ENCODE measurements around the gene HS1BP3.

HS1BP3 gene

DNA sequence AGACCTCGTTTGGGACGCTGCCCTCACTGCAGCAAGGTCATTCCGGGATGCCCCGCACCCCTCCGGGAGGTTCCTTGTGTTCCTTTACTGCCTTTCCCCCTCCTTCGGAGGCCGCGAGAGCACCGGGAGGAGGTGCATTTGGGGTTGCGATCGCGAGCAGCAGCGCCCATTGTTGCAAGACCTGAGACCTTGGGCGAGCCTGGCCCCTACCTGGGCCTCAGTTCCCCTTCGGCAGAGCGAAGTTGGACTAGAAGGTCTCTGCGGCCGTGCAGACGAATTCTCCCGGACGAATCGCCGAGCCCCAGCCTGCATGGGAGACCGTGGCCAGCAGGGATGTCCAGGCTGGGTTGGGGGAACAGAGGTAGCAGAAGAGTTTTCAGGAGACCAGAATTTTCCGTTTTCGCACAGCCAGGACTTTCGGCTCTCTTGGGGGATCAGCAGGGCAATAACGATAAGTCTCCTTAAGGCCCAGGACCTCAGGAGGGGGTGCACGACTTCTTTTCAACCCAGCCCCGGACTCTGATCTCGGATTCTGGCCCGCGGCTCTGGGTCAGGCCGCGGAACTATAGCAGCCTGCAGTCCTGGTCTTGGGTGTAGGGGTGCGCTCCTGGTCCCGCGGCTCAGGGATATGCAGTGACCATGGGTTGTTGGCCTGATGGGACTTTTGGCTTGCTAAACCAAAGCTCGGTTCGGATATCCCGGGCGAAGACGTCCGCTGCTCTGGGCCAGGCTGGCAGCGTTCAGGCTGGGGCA is 18.8 kb upstream of the HS1BP3 start:
- Histone ChIP-seq H3K4me3 (ENCODE audit: severe bottlenecking) (no peak overlapping the region), H3K4me1 (ENCODE audit: insufficient read depth, poor library complexity, severe bottlenecking) (no peaks in the 10 kb centered on the region), H3K36me3 (ENCODE audit: low read depth) (no peaks in the 10 kb centered on the region), H3K9me3 (ENCODE audit: severe bottlenecking) (no peaks in the 10 kb centered on the region), H3K27ac (ENCODE audit: poor library complexity, severe bottlenecking) (no peak overlapping the region), H3K27me3 (ENCODE audit: insufficient read depth, poor library complexity, severe bottlenecking) (peaks cover 83% of the 10 kb centered on the region)
- no peak for DNase-seq (ENCODE audit: low spot score)
- no peak for ATAC-seq (ENCODE audit: low read depth)
- no peak for TF ChIP-seq CTCF (IDR thresholded peaks at IDR 0.05; ENCODE audit: poor library complexity, severe bottlenecking)

DNA sequence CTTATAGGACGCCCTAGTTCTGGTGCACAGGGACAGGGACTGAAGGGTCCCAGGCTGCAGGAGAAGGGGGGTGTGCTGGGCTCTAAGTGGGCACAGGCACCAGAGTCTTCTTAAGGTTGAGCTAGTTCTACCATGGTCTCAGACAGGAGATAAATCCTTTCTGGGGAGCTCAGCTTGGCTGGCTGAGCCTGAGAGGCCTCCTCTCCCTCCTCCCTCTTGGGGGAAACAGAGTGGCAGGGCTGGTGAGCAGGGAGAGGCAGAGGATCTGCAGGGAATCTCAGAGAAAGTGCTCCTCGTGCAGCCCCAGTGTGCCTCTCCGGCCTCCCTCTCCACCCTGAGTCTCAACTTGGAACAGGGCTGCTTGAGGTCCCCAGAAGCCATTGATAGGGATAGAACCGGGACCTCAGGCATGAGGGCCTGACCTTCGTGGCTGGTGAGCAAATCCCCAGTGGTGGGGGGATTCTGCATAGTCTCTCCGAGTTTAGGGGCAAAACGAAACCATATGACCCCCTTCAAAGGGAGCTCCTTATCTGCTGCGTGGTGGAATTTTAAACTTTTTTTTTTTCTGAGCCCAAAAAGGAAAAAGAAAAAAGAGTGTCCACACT is 18.1 kb upstream of the HS1BP3 start:
- H3K4me3 ChIP-seq (ENCODE audit: severe bottlenecking), result no peak overlapping the region
- no peaks in the 10 kb centered on the region for H3K4me1 ChIP-seq (ENCODE audit: insufficient read depth, poor library complexity, severe bottlenecking)
- no peak overlapping the region for H3K27ac ChIP-seq (ENCODE audit: poor library complexity, severe bottlenecking)
- no peak for TF ChIP-seq CTCF (IDR thresholded peaks at IDR 0.05; ENCODE audit: poor library complexity, severe bottlenecking)
- H3K9me3 ChIP-seq (ENCODE audit: severe bottlenecking), result no peaks in the 10 kb centered on the region
- H3K27me3 ChIP-seq (ENCODE audit: insufficient read depth, poor library complexity, severe bottlenecking), result peaks cover 90% of the 10 kb centered on the region
- ATAC-seq (ENCODE audit: low read depth) (no peak), DNase-seq (ENCODE audit: low spot score) (no peak)
- no peaks in the 10 kb centered on the region for H3K36me3 ChIP-seq (ENCODE audit: low read depth)

DNA sequence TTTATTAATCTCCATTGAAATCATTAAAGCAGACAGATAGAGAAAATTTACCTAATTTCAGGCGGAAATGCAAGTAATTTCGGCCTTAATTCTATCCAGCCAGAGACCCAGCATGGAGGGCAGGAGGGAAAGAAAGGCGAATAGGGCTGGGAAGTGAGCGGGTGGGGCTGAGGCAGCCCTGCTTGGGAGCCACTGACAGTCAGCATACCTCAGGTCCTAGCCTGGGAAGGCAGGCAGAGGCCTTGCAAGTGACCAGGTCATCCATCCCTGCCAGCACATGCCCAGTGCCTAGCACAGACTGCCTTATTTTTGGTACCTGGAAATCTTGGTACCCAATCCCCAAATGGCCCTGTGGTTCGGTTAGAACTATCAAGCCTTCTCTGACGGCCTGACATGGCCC is 17.6 kb upstream of the HS1BP3 start:
- no peak for DNase-seq (ENCODE audit: low spot score)

DNA sequence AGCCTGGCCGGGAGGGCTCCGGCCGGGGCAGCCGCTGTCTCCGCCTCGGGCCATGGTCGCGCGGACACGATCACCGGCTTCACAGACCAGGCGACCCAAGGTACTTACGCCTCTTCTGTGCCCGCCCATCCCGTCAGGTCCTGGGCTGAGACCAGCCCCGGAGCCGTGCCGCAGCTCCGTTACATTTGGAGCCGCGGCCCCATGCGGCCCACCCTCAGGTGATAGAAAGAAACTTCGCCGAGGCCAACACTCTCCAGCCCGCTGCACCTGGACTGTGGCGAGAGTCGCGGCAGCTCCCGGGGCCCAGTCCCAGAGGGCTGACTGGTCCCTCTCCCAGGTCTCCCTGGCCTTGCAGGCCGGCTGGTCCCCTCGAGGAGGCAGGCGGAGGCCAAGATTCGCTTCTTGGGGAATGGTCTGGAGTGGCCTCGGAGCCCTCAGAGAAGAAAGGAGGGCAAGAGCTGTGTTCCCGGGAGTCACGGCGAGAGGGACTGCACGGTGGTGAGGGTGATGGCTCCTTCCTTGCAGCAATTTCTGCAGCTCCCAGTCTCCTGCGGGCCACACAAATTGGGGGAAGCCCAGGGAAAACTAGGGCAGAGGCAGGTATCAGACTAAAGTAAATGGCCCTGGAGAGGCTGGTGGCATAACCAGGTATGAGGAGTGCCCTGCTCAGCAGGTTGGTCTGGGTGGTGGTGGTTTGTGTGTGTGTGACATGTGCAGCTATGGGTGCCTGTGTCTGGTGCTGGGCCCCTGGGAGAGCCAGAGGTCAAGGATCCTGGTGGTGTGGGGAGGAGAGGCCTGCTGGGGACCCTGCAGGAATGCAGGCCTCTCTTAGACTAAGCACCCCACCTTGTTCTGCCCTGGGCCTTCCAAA is 16.9 kb upstream of the HS1BP3 start:
- peaks cover 93% of the 10 kb centered on the region for H3K27me3 ChIP-seq (ENCODE audit: insufficient read depth, poor library complexity, severe bottlenecking)
- H3K27ac ChIP-seq (ENCODE audit: poor library complexity, severe bottlenecking), result no peak overlapping the region
- ATAC-seq (ENCODE audit: low read depth) (no peak; the same call in 2 of the 3 replicates), DNase-seq (ENCODE audit: low spot score) (no peak)
- H3K4me1 ChIP-seq (ENCODE audit: insufficient read depth, poor library complexity, severe bottlenecking), result no peaks in the 10 kb centered on the region
- H3K4me3 ChIP-seq (ENCODE audit: severe bottlenecking), result peak overlapping the region; percentile 8
- no peaks in the 10 kb centered on the region for H3K9me3 ChIP-seq (ENCODE audit: severe bottlenecking)
- H3K36me3 ChIP-seq (ENCODE audit: low read depth), result no peaks in the 10 kb centered on the region
- TF ChIP-seq CTCF (IDR thresholded peaks at IDR 0.05; ENCODE audit: poor library complexity, severe bottlenecking), result no peak

More for the DNA sequence above, 17.6 kb upstream of the HS1BP3 start:
- Histone ChIP-seq H3K4me3 (ENCODE audit: severe bottlenecking) (no peak overlapping the region), H3K27me3 (ENCODE audit: insufficient read depth, poor library complexity, severe bottlenecking) (peaks cover 95% of the 10 kb centered on the region), H3K36me3 (ENCODE audit: low read depth) (no peaks in the 10 kb centered on the region), H3K4me1 (ENCODE audit: insufficient read depth, poor library complexity, severe bottlenecking) (no peaks in the 10 kb centered on the region), H3K9me3 (ENCODE audit: severe bottlenecking) (no peaks in the 10 kb centered on the region), H3K27ac (ENCODE audit: poor library complexity, severe bottlenecking) (no peak overlapping the region)
- TF ChIP-seq CTCF (IDR thresholded peaks at IDR 0.05; ENCODE audit: poor library complexity, severe bottlenecking), result no peak
- ATAC-seq (ENCODE audit: low read depth), result no peak
